Vagina (tissue), 2 donors: ENCODE measurements around the gene KRT71. TPM values are rescaled to one million over a fixed set of nuclear protein-coding genes. Genes with fewer than 3 reads are reported as not detected.

ENCODE experiments used
- DNase-seq, 2 donors: peaks; one replicate each; pipeline ENCODE4 v3.0.0-alpha.2; 2017; ENCODE audit errors: extremely low spot score in 2 of 2
- H3K27ac ChIP-seq: fragments of 200-600 bp; sonication (generic); one replicate; pipeline ENCODE4 v1.5.1; 2019
- H3K27me3 ChIP-seq: fragments of 200-600 bp; sonication (generic); one replicate; pipeline ENCODE4 v1.5.1; 2019
- H3K36me3 ChIP-seq, 2 donors: fragments of 200-600 bp; sonication (generic); one replicate each; pipeline ENCODE4 v1.5.1; 2017 to 2019
- H3K4me1 ChIP-seq: fragments of 200-600 bp; sonication (generic); one replicate; pipeline ENCODE4 v1.5.1; 2019
- H3K4me3 ChIP-seq, 2 donors: fragments of 200-600 bp; sonication (generic); 1 replicate in 1 of 2; 2 replicates in 1 of 2; pipeline ENCODE4 v1.5.1; 2016 to 2019
- H3K9me3 ChIP-seq: fragments of 200-600 bp; sonication (generic); one replicate; pipeline ENCODE4 v1.5.1; 2019
- CTCF ChIP-seq, 3 experiments: fragments of 450-650 bp in 2 of 3; fragments of 200-600 bp in 1 of 3; sonication (generic) in 1 of 3; IDR thresholded peaks; one replicate each; pipeline ENCODE4 v1.5.1; 2017 to 2019; ENCODE audit warnings: antibody characterized with exemption in 3 of 3, mild to moderate bottlenecking in 2 of 3, moderate library complexity in 2 of 3
- POLR2A ChIP-seq, 2 donors: fragments of 450-650 bp; IDR thresholded peaks; one replicate each; pipeline ENCODE4 v1.6.1; 2017; ENCODE audit warnings: antibody characterized with exemption in 2 of 2, mild to moderate bottlenecking in 2 of 2, moderate library complexity in 2 of 2
- POLR2AphosphoS5 ChIP-seq, 2 donors: sonication (generic); formaldehyde crosslinking; IDR thresholded peaks; one replicate each; pipeline ENCODE4 v1.9.0; 2017; ENCODE audit warnings: antibody characterized with exemption in 2 of 2, mild to moderate bottlenecking in 2 of 2, low read depth in 1 of 2; ENCODE audit not compliant: insufficient read depth in 1 of 2
- intact Hi-C: fragments of 100-400 bp; cut with DNase I; formaldehyde crosslinking; loops from one replicate; pipeline ENCODE4 v1.15.1; 2023
- total RNA-seq: library from RNA; depleted of rRNA; stranded (reverse); fragments of >200 nt; gene quantifications from one replicate; pipeline ENCODE4 v1.2.3, GENCODE V29; 2016

The KRT71 gene
- total RNA-seq, 1 donor from 2014 or later = not detected

- intact Hi-C loops = no loop called here
- no peaks in the 10 kb centered on the region for H3K9me3 ChIP-seq
These were observed 53.0 kb downstream of the KRT71 start for GRCh38 chr12:52499806-52500560.

GRCh38 chr12:52498946-52499345 is 54.0 kb downstream of the KRT71 start:
- intact Hi-C loops = no loop called here
- no peak for DNase-seq
- Histone ChIP-seq H3K36me3 (no peaks in the 10 kb centered on the region), H3K9me3 (no peaks in the 10 kb centered on the region), H3K4me1 (peaks cover 20% of the 10 kb centered on the region), H3K27ac (no peak overlapping the region), H3K27me3 (no peaks in the 10 kb centered on the region), H3K4me3 (no peak overlapping the region)
- TF ChIP-seq POLR2A (IDR thresholded peaks at IDR 0.05) = no peak
- no peak for TF ChIP-seq POLR2AphosphoS5 (IDR thresholded peaks at IDR 0.05; ENCODE audit: insufficient read depth in 1 of 2, low read depth in 1 of 2)
- TF ChIP-seq CTCF (IDR thresholded peaks at IDR 0.05) = no peak

More at GRCh38 chr12:52499806-52500560, 53.0 kb downstream of the KRT71 start:
- no peak overlapping the region for H3K27ac ChIP-seq
- DNase-seq = no peak
- H3K4me1 ChIP-seq = peaks cover 10% of the 10 kb centered on the region
- no peaks in the 10 kb centered on the region for H3K36me3 ChIP-seq
- no peak for TF ChIP-seq POLR2AphosphoS5 (IDR thresholded peaks at IDR 0.05; ENCODE audit: insufficient read depth in 1 of 2, low read depth in 1 of 2)
- no peak for TF ChIP-seq CTCF (IDR thresholded peaks at IDR 0.05)
- no peak overlapping the region for H3K4me3 ChIP-seq
- no peaks in the 10 kb centered on the region for H3K27me3 ChIP-seq

- Histone ChIP-seq H3K9me3 (no peaks in the 10 kb centered on the region), H3K27me3 (no peaks in the 10 kb centered on the region), H3K27ac (no peak overlapping the region), H3K4me3 (no peak overlapping the region), H3K36me3 (no peaks in the 10 kb centered on the region), H3K4me1 (peaks cover 23% of the 10 kb centered on the region)
- DNase-seq = no peak
- no peak for TF ChIP-seq POLR2AphosphoS5 (IDR thresholded peaks at IDR 0.05; ENCODE audit: insufficient read depth in 1 of 2, low read depth in 1 of 2)
- intact Hi-C loops = no loop called here
These were observed 55.0 kb downstream of the KRT71 start for GRCh38 chr12:52497975-52498374.

GRCh38 chr12:52496590-52497071 is 56.3 kb downstream of the KRT71 start:
- no peaks in the 10 kb centered on the region for H3K27me3 ChIP-seq
- peak overlapping the region; percentile 16 for H3K27ac ChIP-seq
- H3K4me1 ChIP-seq = peaks cover 23% of the 10 kb centered on the region
- DNase-seq = no peak
- TF ChIP-seq POLR2AphosphoS5 (IDR thresholded peaks at IDR 0.05; ENCODE audit: insufficient read depth in 1 of 2, low read depth in 1 of 2) = peak in 1 of 2 donors; percentile 38
- no peak for TF ChIP-seq POLR2A (IDR thresholded peaks at IDR 0.05)
- H3K4me3 ChIP-seq = no peak overlapping the region
- no peaks in the 10 kb centered on the region for H3K36me3 ChIP-seq
- intact Hi-C loops = no loop called here
- H3K9me3 ChIP-seq = no peaks in the 10 kb centered on the region

- no peak for TF ChIP-seq CTCF (IDR thresholded peaks at IDR 0.05)
- TF ChIP-seq POLR2A (IDR thresholded peaks at IDR 0.05) = no peak
- no peak for TF ChIP-seq POLR2AphosphoS5 (IDR thresholded peaks at IDR 0.05; ENCODE audit: insufficient read depth in 1 of 2, low read depth in 1 of 2)
- intact Hi-C loops = no loop called here
- Histone ChIP-seq H3K4me1 (peaks cover 23% of the 10 kb centered on the region), H3K9me3 (no peaks in the 10 kb centered on the region), H3K4me3 (no peak overlapping the region), H3K27me3 (no peaks in the 10 kb centered on the region), H3K27ac (peak overlapping the region; percentile 16), H3K36me3 (no peaks in the 10 kb centered on the region)
- no peak for DNase-seq
These were observed 56.9 kb downstream of the KRT71 start for GRCh38 chr12:52496054-52496453.

GRCh38 chr12:52495389-52495788 is 57.6 kb downstream of the KRT71 start:
- no peak for TF ChIP-seq CTCF (IDR thresholded peaks at IDR 0.05)
- no peak for TF ChIP-seq POLR2AphosphoS5 (IDR thresholded peaks at IDR 0.05; ENCODE audit: insufficient read depth in 1 of 2, low read depth in 1 of 2)
- no peak for TF ChIP-seq POLR2A (IDR thresholded peaks at IDR 0.05)
- intact Hi-C loops = no loop called here
- H3K9me3 ChIP-seq = no peaks in the 10 kb centered on the region
- peaks cover 23% of the 10 kb centered on the region for H3K4me1 ChIP-seq
- DNase-seq = no peak
- H3K4me3 ChIP-seq = no peak overlapping the region
- peak overlapping the region; percentile 16 for H3K27ac ChIP-seq
- H3K27me3 ChIP-seq = no peaks in the 10 kb centered on the region
- H3K36me3 ChIP-seq = no peaks in the 10 kb centered on the region
